Measurements from ENCODE around the gene PWWP2B. TPM values are rescaled to one million over a fixed set of nuclear protein-coding genes. Genes with fewer than 3 reads are reported as not detected.

Gene PWWP2B
- total and polyA plus RNA-seq, 9 of the 15 experiments (the other 6 are each of a cell fraction or from before 2014, with no cell fraction given) = 0.07 to 9.2 (median 1.6) TPM; not detected in 1

GRCh38 chr10:132452651-132453469 lies 55.9 kb downstream of the PWWP2B start:
- H3K9me1 ChIP-seq (ENCODE audit: control insufficient read depth, insufficient read depth, low read length) = no peaks in the 10 kb centered on the region
- no TSS peak for BruUV-seq (replicated peaks)
- POLR2A ChIA-PET = interaction anchor here (0.5 to 0.7 kb wide), 2 partner anchors 37 to 43 kb away, joined by 3 read pairs; no protein-coding TSS in a partner anchor
- intact Hi-C loops (cut with micrococcal nuclease) (loop anchor here (1.0 to 2.0 kb wide), 2 partner anchors 64 to 230 kb away; no protein-coding TSS in a partner anchor), in situ Hi-C loops (cut with MboI) (loop anchor here (5.0 to 10.0 kb wide), 3 partner anchors 61 to 231 kb away; no protein-coding TSS in a partner anchor)
- H4K20me1 ChIP-seq (replicated peaks; ENCODE audit: control insufficient read depth, insufficient read depth, low read length) = no peaks in the 10 kb centered on the region
- no peaks in the 10 kb centered on the region for H3K27me3 ChIP-seq (ENCODE audit: control insufficient read depth in 2 of 2, insufficient read depth in 2 of 2, low read length in 2 of 2)
- no peak overlapping the region; the same call in 2 of the 3 replicates for H3K27ac ChIP-seq (ENCODE audit: extremely low read depth, low read depth, low read length)
- peaks cover 13 to 74% of the 10 kb centered on the region in 2 experiments for H3K4me1 ChIP-seq (replicated peaks in 1 of 2; ENCODE audit: control insufficient read depth in 2 of 2, insufficient read depth in 2 of 2, low read length in 2 of 2)
- H3K4me3 ChIP-seq = no peak overlapping the region
- no peaks in the 10 kb centered on the region for H3K9me3 ChIP-seq (replicated peaks; ENCODE audit: control insufficient read depth, insufficient read depth, low read depth, low read length)
- DNase-seq (ENCODE audit: extremely low read depth in 1 of 4, low spot score in 3 of 4) (peak; percentile 72 to 91 (median 88)), ATAC-seq (peak; percentile 85), FAIRE-seq (no peak)
- H3K4me2 ChIP-seq (ENCODE audit: insufficient read depth, low read length) = peak overlapping the region; percentile 37
- H2AFZ ChIP-seq (ENCODE audit: low read depth, low read length) = peak overlapping the region; percentile 79
- H3K36me3 ChIP-seq (ENCODE audit: control insufficient read depth, insufficient read depth, low read length) = no peaks in the 10 kb centered on the region
- no peaks in the 10 kb centered on the region for H3K79me2 ChIP-seq (ENCODE audit: control insufficient read depth, insufficient read depth, low read length)
- WGBS (ENCODE audit: insufficient coverage, low coverage, missing lambda C conversion rate) = 0% methylated on average over 21 of the region's 45 CpGs
- 0 out of 4 replicates have a peak overlapping the region, but pooled peaks of 1 of the 2 experiments have one; percentile 13 for H3K9ac ChIP-seq (ENCODE audit: insufficient read depth in 1 of 2, low read depth in 2 of 2, low read length in 2 of 2)
- CTCF ChIA-PET (ENCODE audit: low intra/inter-chr PET ratio) = interaction anchor here (0.6 to 2.8 kb wide), 7 partner anchors 56 to 267 kb away, joined by 3 to 22 read pairs (median 5); partner anchors contain the start of gene PWWP2B
- no peak for TF ChIP-seq MLLT1 (IDR thresholded peaks at IDR 0.05)
- TF ChIP-seq EWSR1 (IDR thresholded peaks at IDR 0.05; ENCODE audit: borderline replicate concordance, low read depth, partially characterized antibody) = no peak
- no peak for TF ChIP-seq ZNF830 (CRISPR knock-in tag; IDR thresholded peaks at IDR 0.05)
- no peak for TF ChIP-seq XRCC4 (IDR thresholded peaks at IDR 0.05; ENCODE audit: extremely low read depth, insufficient read depth, insufficient read length)
- no peak for TF ChIP-seq ZNF551 (CRISPR knock-in tag; IDR thresholded peaks at IDR 0.05)
- TF ChIP-seq HEY1 (CRISPR knock-in tag; IDR thresholded peaks at IDR 0.05; ENCODE audit: borderline replicate concordance) = no peak
- TF ChIP-seq NCOA2 (IDR thresholded peaks at IDR 0.05; ENCODE audit: partially characterized antibody in 2 of 2) = no peak
- 0 out of 2 replicates have a peak, but pooled peaks have one; percentile 26 for TF ChIP-seq SMAD4 (CRISPR knock-in tag; conservative IDR thresholded peaks at IDR 0.05)
- TF ChIP-seq FOSL1 (tag; conservative IDR thresholded peaks at IDR 0.05) = no peak
- TF ChIP-seq TARDBP (IDR thresholded peaks at IDR 0.05) = no peak; the same call in 1 of the 2 replicates
- TF ChIP-seq ETV6 (IDR thresholded peaks at IDR 0.05; ENCODE audit: borderline replicate concordance in 1 of 2, low read depth in 2 of 2, low read length in 1 of 2) = no peak
- no peak for TF ChIP-seq ETV6 (CRISPR knock-in tag; IDR thresholded peaks at IDR 0.05; ENCODE audit: borderline replicate concordance)
- TF ChIP-seq ZHX1 (conservative IDR thresholded peaks at IDR 0.05; ENCODE audit: low read length) = no peak
- no peak for TF ChIP-seq MAFK (IDR thresholded peaks at IDR 0.05; ENCODE audit: low read length)
- TF ChIP-seq KLF16 (IDR thresholded peaks at IDR 0.05) = no peak
- TF ChIP-seq ZNF134 (CRISPR knock-in tag; conservative IDR thresholded peaks at IDR 0.05) = no peak
- peak; percentile 70 for TF ChIP-seq ELF1 (tag; IDR thresholded peaks at IDR 0.05)
- peak; percentile 58 to 63 for TF ChIP-seq NRF1 (conservative IDR thresholded peaks at IDR 0.05 in 1 of 2, IDR thresholded peaks at IDR 0.05 in 1 of 2)

All from K562 (cell line).